ENCODE results near the gene ZDHHC9.

DNA sequence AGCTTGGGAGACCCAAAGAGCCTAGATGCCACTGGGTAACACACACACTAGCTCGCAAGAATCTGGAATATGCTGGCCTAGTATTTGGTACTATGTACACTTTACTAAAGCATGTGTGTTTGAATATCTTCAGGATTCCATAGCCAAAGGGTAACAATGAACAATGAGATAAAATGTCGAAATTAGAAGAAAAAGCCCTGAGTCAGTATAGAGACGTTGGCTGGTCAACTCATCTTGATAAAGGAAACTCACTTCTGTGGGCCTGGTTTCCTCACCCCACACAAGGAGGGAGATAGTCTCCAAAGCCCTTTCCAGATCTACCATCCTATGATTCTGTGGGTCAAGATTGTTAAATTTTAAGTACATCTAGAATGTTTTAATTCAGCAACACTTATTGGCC, 6.9 kb downstream of the ZDHHC9 start:
- TF ChIP-seq CTCF (IDR thresholded peaks at IDR 0.05; ENCODE audit: low read length) (no peak), EZH2phosphoT487 (IDR thresholded peaks at IDR 0.05; ENCODE audit: low read length) (no peak), EZH2 (optimal IDR thresholded peaks at IDR 0.05; ENCODE audit: low read depth, low read length) (no peak)

Measured in MM.1S (cell line).